ENCODE measurements around the gene LRRC59. TPM values are rescaled to one million over a fixed set of nuclear protein-coding genes. Genes with fewer than 3 reads are reported as not detected.

The LRRC59 gene
- total and polyA plus RNA-seq, 2 of the 8 experiments (the other 6 are each of a cell fraction or from before 2014, with no cell fraction given): 48.3 to 117 TPM

GRCh38 chr17:50348522-50349242, 48.6 kb downstream of the LRRC59 start:
- peaks cover 0 to 9% (median 5%) of the 10 kb centered on the region in 4 experiments; a peak in 4 of 7 replicates for H3K27me3 ChIP-seq (replicated peaks in 1 of 4; ENCODE audit: control insufficient read depth in 3 of 4, extremely low read depth in 1 of 4, insufficient read depth in 3 of 4, low read length in 3 of 4)
- peak overlapping the region in 1 of 4 experiments; percentile 21; a peak in 1 of 7 replicates for H3K9ac ChIP-seq (replicated peaks in 1 of 4; ENCODE audit: extremely low read depth in 1 of 4, low read depth in 3 of 4, low read length in 3 of 4)
- peaks cover 4 to 17% (median 11%) of the 10 kb centered on the region in 4 experiments for H3K4me1 ChIP-seq (replicated peaks in 1 of 4; ENCODE audit: control insufficient read depth in 3 of 4, insufficient read depth in 4 of 4, low read length in 3 of 4)
- H4K20me1 ChIP-seq (replicated peaks in 1 of 2; ENCODE audit: control insufficient read depth in 1 of 2, insufficient read depth in 2 of 2, low read length in 2 of 2): peaks cover 2 to 26% of the 10 kb centered on the region in 2 experiments
- no peak overlapping the region for H2BK120ac ChIP-seq (replicated peaks; ENCODE audit: low read depth, low read length)
- no peak overlapping the region for H2BK20ac ChIP-seq (ENCODE audit: low read length)
- H2AFZ ChIP-seq (ENCODE audit: low read length): no peak overlapping the region
- peaks cover 17% of the 10 kb centered on the region for H3K23me2 ChIP-seq (ENCODE audit: low read depth, low read length)
- no peak overlapping the region for H3K23ac ChIP-seq (ENCODE audit: insufficient read length)
- H3K4ac ChIP-seq (replicated peaks; ENCODE audit: insufficient read length, low read depth, low read length): no peak overlapping the region
- H4K8ac ChIP-seq (ENCODE audit: extremely low read depth, insufficient read depth, low read length): no peak overlapping the region; the same call in 1 of the 2 replicates
- peaks cover 0 to 25% of the 10 kb centered on the region in 2 experiments; a peak in 2 of 4 replicates for H3K79me2 ChIP-seq (ENCODE audit: control insufficient read depth in 1 of 2, insufficient read depth in 2 of 2, low read length in 2 of 2)
- H3K79me1 ChIP-seq (ENCODE audit: low read depth, low read length): peaks cover 20% of the 10 kb centered on the region
- ChIA-PET POLR2A (ENCODE audit: partially characterized antibody) (interaction anchor here (0.7 to 12.4 kb wide), 5 partner anchors 14 to 144 kb away, joined by 3 to 135 read pairs (median 3); no protein-coding TSS in a partner anchor), CTCF (ENCODE audit: partially characterized antibody) (interaction anchor here (0.6 to 4.0 kb wide), 10 partner anchors 15 to 179 kb away, joined by 3 to 58 read pairs (median 4); no protein-coding TSS in a partner anchor)
- no peak overlapping the region for H3K56ac ChIP-seq (replicated peaks; ENCODE audit: insufficient read length, low read depth, low read length)
- TF ChIP-seq POLR2A (IDR thresholded peaks at IDR 0.05; ENCODE audit: control extremely low read depth in 1 of 2, low read depth in 2 of 2, low read length in 2 of 2) (peak in 1 of 2 experiments; percentile 46; a peak in 1 of 3 replicates), ATF3 (IDR thresholded peaks at IDR 0.05; ENCODE audit: insufficient read depth, low read depth, low read length) (no peak), POLR2AphosphoS5 (IDR thresholded peaks at IDR 0.05; ENCODE audit: low read depth, low read length) (0 out of 2 replicates have a peak, but pooled peaks have one; percentile 8)
- H2BK12ac ChIP-seq (ENCODE audit: low read depth, low read length): 0 out of 2 replicates have a peak overlapping the region, but pooled peaks have one; percentile 4
- H3K9me3 ChIP-seq (ENCODE audit: insufficient read depth in 2 of 2, low read depth in 1 of 2, low read length in 1 of 2): no peaks in the 10 kb centered on the region
- no peak for FAIRE-seq
- H3K18ac ChIP-seq (ENCODE audit: extremely low read depth, low read length): no peak overlapping the region
- no peak overlapping the region for H4K5ac ChIP-seq (ENCODE audit: insufficient read length, low read depth, low read length)
- no peak overlapping the region; a peak in 1 of 4 replicates for H3K4me2 ChIP-seq (ENCODE audit: insufficient read depth in 1 of 2, low read depth in 2 of 2, low read length in 2 of 2)
- H2BK15ac ChIP-seq (ENCODE audit: low read length): 0 out of 2 replicates have a peak overlapping the region, but pooled peaks have one; percentile 4
- H2AK5ac ChIP-seq (ENCODE audit: low read depth, low read length): peak overlapping the region; percentile 86; the same call in 1 of the 2 replicates
- H4K91ac ChIP-seq (replicated peaks; ENCODE audit: insufficient read length, low read length): no peak overlapping the region
- WGBS, 2 experiments (ENCODE audit: extremely low coverage in 1 of 2, insufficient coverage in 1 of 2, insufficient read length in 1 of 2, insufficient replicate concordance in 2 of 2, low coverage in 1 of 2, low lambda C conversion rate in 2 of 2, missing lambda C conversion rate in 1 of 2): 81% methylated on average over 7 of the region's 7 CpGs; no CpG with 5 or more reads in 1 of the 2 experiments
- no peak for DNase-seq (ENCODE audit: low read depth in 1 of 2, low spot score in 2 of 2)
- peak overlapping the region; percentile 68; the same call in 1 of the 2 replicates for H2BK5ac ChIP-seq (ENCODE audit: low read depth, low read length)
- H3K36me3 ChIP-seq (ENCODE audit: control insufficient read depth in 2 of 4, insufficient read depth in 4 of 4, low read length in 3 of 4): peaks cover 0 to 4% (median under 1%) of the 10 kb centered on the region in 4 experiments; a peak in 2 of 8 replicates
- no peak overlapping the region for H3K4me3 ChIP-seq (ENCODE audit: extremely low read depth in 1 of 4, insufficient read depth in 2 of 4, low read depth in 3 of 4, low read length in 4 of 4)
- H3K27ac ChIP-seq (ENCODE audit: low read depth, low read length): no peak overlapping the region
- no peak overlapping the region for H3K14ac ChIP-seq (ENCODE audit: insufficient read length)
